Mesodermal cell (in vitro differentiated cells): ENCODE measurements around the gene SMC5. TPM values are rescaled to one million over a fixed set of nuclear protein-coding genes. Genes with fewer than 3 reads are reported as not detected.
A peak's percentile ranks its signal among the peaks of the same experiment; 100 is the strongest.
"Not testable (repeated sequence)": the region's sequence is repeated elsewhere in the genome, so short reads cannot be mapped to it uniquely, and the experiment has no call there.

Source experiments
- H3K27ac ChIP-seq: 2 replicates; pipeline ENCODE4 v1.7.0; 2013; ENCODE audit warnings: mild to moderate bottlenecking, low read depth, low read length, moderate library complexity; ENCODE audit not compliant: severe bottlenecking
- H3K36me3 ChIP-seq: 2 replicates; pipeline ENCODE4 v1.7.1; 2013; ENCODE audit warnings: mild to moderate bottlenecking, low read length, moderate library complexity; ENCODE audit not compliant: control insufficient read depth, insufficient read depth
- H3K4me1 ChIP-seq: one replicate; pipeline ENCODE4 v1.7.1; 2013; ENCODE audit warnings: mild to moderate bottlenecking, low read length; ENCODE audit not compliant: insufficient read depth, control insufficient read depth, poor library complexity, severe bottlenecking
- H3K4me3 ChIP-seq: 2 replicates; pipeline ENCODE4 v1.7.0; 2013; ENCODE audit warnings: low read length, control low read depth, mild to moderate bottlenecking; ENCODE audit not compliant: insufficient read depth, poor library complexity, severe bottlenecking; ENCODE audit errors: extremely low read depth
- H3K9me3 ChIP-seq: 2 replicates; pipeline ENCODE4 v1.7.1; 2013; ENCODE audit warnings: mild to moderate bottlenecking, low read length, moderate library complexity; ENCODE audit not compliant: control insufficient read depth
- WGBS, 2 experiments: methylation state at CpG; one replicate each; pipeline ENCODE4 v1.1.5; 2013; ENCODE audit warnings: missing lambda C conversion rate in 2 of 2; ENCODE audit not compliant: insufficient coverage in 2 of 2; 5-methylcytosine and 5-hydroxymethylcytosine counted together
- polyA plus RNA-seq, 2 experiments: library from polyadenylated mRNA; stranded (reverse); fragments of 50-300 nt; gene quantifications; one replicate each; pipeline ENCODE4 v1.2.3, GENCODE V29; 2013

SMC5 gene
- 24.0 TPM for polyA plus RNA-seq (2013, experiment 1 of 2)
- 29.9 TPM for polyA plus RNA-seq (2013, experiment 2 of 2)

DNA sequence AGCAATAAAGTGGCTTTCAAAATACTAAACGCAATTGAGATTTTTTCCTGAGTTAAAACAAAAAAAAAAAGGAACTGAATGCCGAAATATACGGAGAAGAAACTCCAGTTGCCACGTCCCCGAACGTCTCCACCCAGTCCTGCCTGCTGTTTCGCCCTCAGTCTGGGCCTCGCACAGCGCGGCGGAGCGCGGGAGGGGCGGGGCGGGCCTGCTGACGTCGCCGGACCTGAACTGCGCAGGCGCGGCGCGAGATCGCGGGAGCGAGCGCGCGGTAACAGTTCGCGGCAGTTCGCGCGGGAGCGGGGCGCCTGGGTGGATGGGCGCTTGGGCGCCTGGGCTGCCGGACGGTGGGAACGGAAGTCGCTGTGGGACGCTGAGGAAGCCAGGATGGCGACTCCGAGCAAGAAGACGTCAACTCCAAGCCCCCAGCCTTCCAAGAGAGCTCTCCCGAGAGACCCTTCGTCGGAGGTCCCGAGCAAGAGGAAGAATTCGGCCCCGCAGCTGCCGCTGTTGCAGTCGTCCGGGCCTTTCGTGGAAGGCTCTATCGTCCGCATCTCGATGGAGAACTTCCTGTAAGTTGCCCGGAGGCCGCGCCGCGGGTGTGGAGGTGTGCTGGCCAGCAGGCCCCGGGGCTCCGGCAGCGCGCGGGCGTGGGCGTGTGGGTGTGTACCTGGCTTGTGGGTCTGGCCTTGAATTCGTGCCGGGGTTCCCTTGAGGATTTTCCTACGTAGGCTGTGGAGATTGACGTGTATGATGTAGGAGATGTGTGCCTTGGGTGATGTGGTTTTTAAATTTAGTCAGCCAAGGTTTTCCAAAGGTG lies at the start of gene SMC5:
Gene SMC5, plus strand, starts transcription at position 287 of the 820 bp plus-strand sequence. Its CDS starts 101 bp downstream, at position 388.
- peak within 1 kb of the TSS; percentile 91 for H3K27ac ChIP-seq
- H3K4me1 ChIP-seq, result peaks cover 13% of the 10 kb centered on the region
- peaks cover 38% of the 10 kb centered on the region for H3K36me3 ChIP-seq
- 0% methylated on average over 53 to 60 of the region's 75 CpGs for WGBS, 2 experiments
- H3K4me3 ChIP-seq, result peak within 1 kb of the TSS; percentile 75
- H3K9me3 ChIP-seq, result no peaks in the 10 kb centered on the region

DNA sequence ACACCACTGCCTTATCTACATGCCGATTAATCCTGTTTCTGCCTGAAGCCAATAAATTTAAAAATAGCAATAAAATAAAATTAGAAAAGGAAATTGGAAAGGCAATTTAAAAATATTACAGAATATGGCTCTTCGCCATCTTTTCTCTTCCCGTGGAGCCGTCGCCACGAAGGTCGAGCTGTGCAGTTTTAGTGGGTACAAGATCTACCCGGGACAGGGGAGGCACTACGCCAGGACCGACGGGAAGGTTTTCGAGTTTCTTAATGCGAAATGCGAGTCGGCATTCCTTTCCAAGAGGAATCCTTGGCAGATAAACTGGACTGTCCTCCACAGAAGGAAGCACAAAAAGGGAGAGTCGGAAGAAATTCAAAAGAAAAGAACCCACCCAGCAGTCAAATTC lies 41.7 kb upstream of the SMC5 start:
- no peak overlapping the region for H3K27ac ChIP-seq
- 91 to 95% methylated on average over 13 to 14 of the region's 16 CpGs for WGBS, 2 experiments
- no peak overlapping the region for H3K4me3 ChIP-seq
- peaks cover 5% of the 10 kb centered on the region for H3K4me1 ChIP-seq
- H3K36me3 ChIP-seq, result peaks cover 12% of the 10 kb centered on the region
- peaks cover 11% of the 10 kb centered on the region for H3K9me3 ChIP-seq

DNA sequence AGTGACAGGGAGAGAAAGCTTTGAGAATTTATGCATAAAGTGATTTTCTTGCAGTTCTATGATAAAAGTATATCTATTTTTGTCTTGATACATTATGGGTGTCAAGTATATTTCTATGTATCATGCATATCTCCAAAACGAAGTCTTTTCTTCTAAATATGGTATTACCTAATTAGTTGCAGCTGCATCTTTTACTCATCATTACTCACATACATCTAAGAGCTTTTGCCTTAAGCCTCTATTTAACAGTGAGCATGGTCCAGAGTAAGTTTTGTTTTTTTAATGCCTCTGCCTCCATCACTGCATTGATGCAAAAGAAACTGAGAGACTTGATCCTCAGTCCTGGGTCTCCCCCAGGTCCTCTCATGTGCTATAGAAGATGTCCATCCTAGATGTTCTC lies 40.0 kb upstream of the SMC5 start:
- Histone ChIP-seq H3K27ac (no peak overlapping the region), H3K9me3 (no peaks in the 10 kb centered on the region), H3K4me3 (no peak overlapping the region), H3K36me3 (peaks cover 9% of the 10 kb centered on the region), H3K4me1 (peaks cover 5% of the 10 kb centered on the region)
- WGBS, 2 experiments, result no CpG with 5 or more reads among the region's 1 CpG

DNA sequence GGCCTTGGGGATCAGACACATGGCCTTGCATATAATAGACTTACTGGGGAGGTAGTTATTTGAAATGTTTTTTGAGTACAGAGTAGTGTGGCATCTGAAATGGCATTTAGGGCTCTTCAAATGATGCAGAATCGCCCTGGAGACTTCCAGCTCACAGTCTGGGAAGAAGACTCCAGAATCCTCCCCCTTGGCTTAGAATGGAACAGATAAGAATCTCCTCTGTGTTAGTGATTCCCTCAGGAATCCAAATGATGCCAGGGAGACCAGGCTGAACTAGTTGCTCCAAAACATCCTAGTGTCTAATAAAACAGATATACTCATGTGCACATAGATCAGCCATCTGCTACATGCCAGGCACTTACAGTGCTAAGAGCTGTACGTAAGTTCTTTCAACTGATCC lies 38.6 kb upstream of the SMC5 start:
- 75 to 88% methylated on average over 1 of the region's 2 CpGs for WGBS, 2 experiments
- no peak overlapping the region for H3K27ac ChIP-seq
- peaks cover 5% of the 10 kb centered on the region for H3K4me1 ChIP-seq
- no peaks in the 10 kb centered on the region for H3K9me3 ChIP-seq
- H3K4me3 ChIP-seq, result no peak overlapping the region
- peaks cover 12% of the 10 kb centered on the region for H3K36me3 ChIP-seq

DNA sequence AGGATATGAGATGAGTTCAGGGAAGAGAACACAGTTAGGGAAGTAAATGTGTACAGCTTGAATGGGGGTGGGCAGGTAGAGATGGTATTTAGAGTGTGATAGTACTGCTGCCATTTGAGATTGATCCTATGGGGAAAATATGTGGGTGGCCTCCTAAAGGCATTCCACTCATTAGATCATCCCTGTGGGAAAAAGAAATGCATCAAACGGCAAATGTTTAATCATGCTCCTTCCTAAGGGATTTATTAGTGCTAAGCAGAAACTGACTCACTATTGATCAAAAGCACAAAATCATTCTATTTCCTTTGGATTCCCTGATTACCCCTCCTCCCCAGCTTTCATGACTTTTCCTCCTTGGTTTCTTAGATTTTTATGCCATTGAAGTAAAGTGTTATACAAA lies 36.4 kb upstream of the SMC5 start:
- no CpG with 5 or more reads among the region's 1 CpG for WGBS, 2 experiments
- Histone ChIP-seq H3K4me1 (peaks cover 5% of the 10 kb centered on the region), H3K4me3 (no peak overlapping the region), H3K36me3 (peaks cover 10% of the 10 kb centered on the region), H3K9me3 (no peaks in the 10 kb centered on the region), H3K27ac (no peak overlapping the region)

DNA sequence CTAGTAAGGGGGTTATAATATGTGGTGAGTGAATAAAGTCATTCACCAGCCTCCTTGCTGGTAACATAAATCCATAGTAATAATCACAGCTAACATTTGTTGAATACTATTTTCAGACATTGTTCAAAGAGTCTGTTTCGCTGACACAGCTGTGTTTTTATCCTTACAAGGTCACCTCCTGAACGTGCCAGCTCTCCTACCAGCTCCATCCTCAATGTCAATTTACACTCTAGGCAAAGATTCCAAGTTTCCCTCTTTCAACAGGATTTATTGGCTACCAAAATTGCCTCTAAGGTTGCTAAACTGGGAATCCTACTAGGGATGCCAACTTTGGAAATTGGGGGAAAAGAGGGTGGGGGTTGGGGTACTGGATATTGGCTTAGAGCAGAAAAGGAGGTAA lies 30.7 kb upstream of the SMC5 start:
- 89 to 90% methylated on average over 2 of the region's 2 CpGs for whole genome bisulfite sequencing, 2 experiments
- Histone ChIP-seq H3K36me3 (peaks cover 4% of the 10 kb centered on the region), H3K27ac (no peak overlapping the region)

DNA sequence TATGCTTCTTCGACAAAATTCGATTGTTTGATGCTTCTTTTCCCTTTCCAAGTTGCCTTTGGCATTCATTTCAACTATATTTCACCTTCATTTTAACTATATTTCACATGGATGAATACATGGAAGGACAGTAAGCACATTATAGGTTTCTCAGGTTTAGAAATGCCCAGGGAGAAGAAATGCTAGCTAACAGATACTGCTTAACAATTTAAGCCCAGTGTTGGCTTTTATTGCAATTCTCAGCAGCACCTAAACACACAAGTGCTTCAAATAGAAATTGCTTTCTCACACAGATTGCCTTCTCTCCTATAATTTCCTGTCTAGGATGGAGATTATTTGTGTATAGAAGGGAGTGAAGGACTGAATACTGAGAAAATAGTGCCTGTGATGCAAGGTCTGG lies 30.2 kb upstream of the SMC5 start:
- no CpG with 5 or more reads among the region's 2 CpGs for WGBS, 2 experiments
- H3K4me3 ChIP-seq, result no peak overlapping the region
- peaks cover 4% of the 10 kb centered on the region for H3K36me3 ChIP-seq
- H3K4me1 ChIP-seq, result peaks cover 3% of the 10 kb centered on the region
- no peaks in the 10 kb centered on the region for H3K9me3 ChIP-seq
- no peak overlapping the region for H3K27ac ChIP-seq

More for the DNA sequence above, 30.7 kb upstream of the SMC5 start:
- Histone ChIP-seq H3K4me3 (no peak overlapping the region), H3K4me1 (peaks cover 3% of the 10 kb centered on the region), H3K9me3 (no peaks in the 10 kb centered on the region)

DNA sequence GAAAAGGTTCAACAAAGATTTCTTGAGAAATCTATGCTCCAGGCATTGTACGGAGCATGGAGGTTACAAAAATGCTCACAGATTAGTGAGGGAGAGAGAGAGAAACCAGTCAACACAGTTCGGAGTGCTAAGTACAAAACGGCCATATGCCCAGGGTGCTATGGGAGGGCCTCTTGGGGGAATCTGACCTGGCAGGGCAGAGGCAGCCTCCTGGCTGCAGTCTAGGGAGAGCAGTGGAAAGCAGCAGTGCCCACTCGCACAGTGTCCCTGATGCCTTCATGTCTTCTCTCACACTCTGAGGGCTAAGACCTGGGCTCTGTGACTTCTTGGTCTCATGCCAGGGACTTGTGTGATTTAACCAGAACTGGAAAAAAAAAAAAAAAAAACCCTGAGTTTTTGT lies 29.8 kb upstream of the SMC5 start:
- H3K4me1 ChIP-seq, result peaks cover 3% of the 10 kb centered on the region
- no peaks in the 10 kb centered on the region for H3K9me3 ChIP-seq
- H3K36me3 ChIP-seq, result peaks cover 4% of the 10 kb centered on the region
- no peak overlapping the region for H3K27ac ChIP-seq
- 88 to 91% methylated on average over 3 of the region's 4 CpGs for WGBS, 2 experiments
- no peak overlapping the region for H3K4me3 ChIP-seq

DNA sequence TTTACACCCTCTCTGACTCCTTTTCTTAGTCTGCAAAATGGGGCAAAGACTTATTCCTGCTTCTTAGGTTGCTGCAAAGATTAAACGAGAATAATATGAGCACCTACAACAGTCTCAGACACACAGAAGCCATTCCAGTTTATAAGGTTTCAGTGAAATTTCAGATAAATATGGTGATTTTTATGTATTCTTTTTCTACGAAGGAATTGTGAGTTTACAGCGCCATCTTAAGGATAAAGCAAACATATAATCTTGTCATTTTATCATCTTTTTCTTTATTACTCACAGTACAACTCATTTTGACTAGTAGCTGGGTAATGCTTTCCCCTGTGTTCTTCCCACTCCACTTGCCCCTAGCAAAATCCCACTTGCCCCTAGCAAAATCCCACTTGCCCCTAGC lies 29.2 kb upstream of the SMC5 start:
- Histone ChIP-seq H3K4me1 (peaks cover 3% of the 10 kb centered on the region), H3K27ac (no peak overlapping the region), H3K4me3 (no peak overlapping the region), H3K9me3 (no peaks in the 10 kb centered on the region), H3K36me3 (peaks cover under 1% of the 10 kb centered on the region)
- WGBS, 2 experiments, result no CpG with 5 or more reads among the region's 3 CpGs

DNA sequence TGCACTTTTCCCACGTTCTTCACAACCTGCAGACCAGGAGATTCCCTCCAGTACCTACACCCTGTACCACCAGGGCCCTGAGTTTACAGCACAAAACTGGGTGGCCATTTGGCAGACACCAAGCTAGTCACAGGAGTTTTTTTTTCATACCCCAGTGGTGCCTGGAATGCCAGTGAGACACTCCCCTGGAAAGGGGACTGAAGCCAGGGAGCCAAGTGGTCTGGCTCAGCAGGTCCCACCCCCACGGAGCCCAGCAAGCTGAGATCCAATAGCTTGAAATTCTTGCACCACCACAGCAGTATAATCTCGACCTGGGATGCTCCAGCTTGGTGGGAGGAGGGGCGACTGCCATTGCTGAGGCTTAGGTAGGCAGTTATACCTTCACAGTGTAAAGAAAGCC lies 26.3 kb upstream of the SMC5 start:
- Histone ChIP-seq H3K27ac (no peak overlapping the region), H3K36me3 (no peaks in the 10 kb centered on the region), H3K4me1 (peaks cover 3% of the 10 kb centered on the region), H3K4me3 (no peak overlapping the region), H3K9me3 (no peaks in the 10 kb centered on the region)
- WGBS, 2 experiments, result 0 to 25% methylated on average over 1 to 4 of the region's 4 CpGs

DNA sequence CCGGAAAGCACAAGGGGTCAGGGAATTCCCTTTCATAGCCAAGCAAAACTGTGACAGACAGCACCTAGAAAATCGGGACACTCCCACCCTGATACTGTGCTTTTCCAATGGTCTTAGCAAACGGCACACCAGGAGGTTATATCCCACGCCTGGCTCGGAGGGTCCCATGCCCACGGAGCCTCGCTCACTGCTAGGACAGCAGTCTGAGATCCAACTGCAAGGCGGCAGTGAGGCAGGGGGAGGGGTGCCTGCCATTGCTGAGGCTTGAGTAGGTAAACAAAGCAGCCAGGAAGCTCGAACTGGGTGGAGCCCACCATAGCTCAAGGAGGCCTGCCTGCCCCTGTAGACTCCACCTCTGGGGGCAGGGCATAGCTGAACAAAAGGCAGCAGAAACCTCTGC lies 24.6 kb upstream of the SMC5 start:
- not testable (repeated sequence) for H3K27ac ChIP-seq, H3K4me3 ChIP-seq
- 88 to 94% methylated on average over 6 to 7 of the region's 9 CpGs for WGBS, 2 experiments

More for the DNA sequence above, 24.6 kb upstream of the SMC5 start:
- not testable (repeated sequence) for H3K36me3 ChIP-seq, H3K9me3 ChIP-seq, H3K4me1 ChIP-seq
